GM12892 (cell line): ENCODE measurements around the gene MASP1.

ENCODE experiments used
- POLR2A ChIP-seq: IDR thresholded peaks from 2 replicates; pipeline ENCODE4 v1.6.1; 2011; ENCODE audit warnings: low read depth, low read length, control low read depth
- POLR2AphosphoS5 ChIP-seq: IDR thresholded peaks from 2 replicates; pipeline ENCODE4 v1.6.1; 2011; ENCODE audit warnings: low read depth, low read length, control low read depth

- TF ChIP-seq POLR2AphosphoS5 (no peak), POLR2A (no peak)
Measured at GRCh38 chr3:187238239-187238638, 53.3 kb downstream of the MASP1 start.
